DLD1 (cell line): Measurements from ENCODE around the gene BRMS1.

Source experiments
- in situ Hi-C: cut with HindIII; loops from 2 replicates; pipeline ENCODE4 v1.10.0; 2017; ENCODE audit warnings: low sequenced_read_pairs

BRMS1 gene

DNA sequence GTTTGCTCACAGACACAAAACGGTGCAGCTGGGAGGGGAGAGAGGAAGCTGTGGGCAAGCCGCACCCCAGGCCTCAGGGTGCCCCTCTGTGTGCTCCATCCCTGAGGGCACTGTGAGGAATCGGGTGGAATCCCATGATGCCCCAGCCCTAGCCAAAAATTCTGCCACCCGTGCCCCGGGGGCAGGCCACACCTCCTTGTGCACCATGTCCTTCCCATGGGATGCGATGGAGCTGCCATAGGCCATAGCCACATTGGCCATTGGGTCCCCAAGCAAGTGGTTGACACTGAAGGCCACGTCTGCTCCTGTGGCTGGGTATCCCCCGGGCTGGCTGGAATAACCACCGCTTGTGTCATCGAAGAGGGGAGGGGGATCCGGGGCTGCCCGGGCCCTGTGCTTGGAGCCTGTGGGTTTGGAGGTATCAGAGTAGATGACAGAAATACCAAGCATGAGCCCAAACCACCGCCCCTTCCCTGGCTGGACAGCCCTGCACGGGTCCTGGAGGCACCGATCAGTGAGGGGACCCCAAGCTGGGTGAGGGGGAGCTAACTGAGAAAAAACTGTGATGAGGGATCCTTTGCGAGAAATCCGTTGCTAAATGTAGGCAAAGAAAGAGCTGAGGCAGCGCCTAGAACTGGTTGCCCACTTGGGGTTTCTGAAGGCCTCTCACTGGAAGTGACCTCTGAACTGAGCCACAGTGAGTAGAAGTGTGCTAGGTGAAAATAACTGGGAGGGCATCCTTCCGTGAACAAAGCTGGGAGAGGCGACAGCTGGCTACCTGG, 56.8 kb downstream of the BRMS1 start:
- in situ Hi-C loops, result no loop called here
